Measurements from ENCODE around the gene GART.

DNA sequence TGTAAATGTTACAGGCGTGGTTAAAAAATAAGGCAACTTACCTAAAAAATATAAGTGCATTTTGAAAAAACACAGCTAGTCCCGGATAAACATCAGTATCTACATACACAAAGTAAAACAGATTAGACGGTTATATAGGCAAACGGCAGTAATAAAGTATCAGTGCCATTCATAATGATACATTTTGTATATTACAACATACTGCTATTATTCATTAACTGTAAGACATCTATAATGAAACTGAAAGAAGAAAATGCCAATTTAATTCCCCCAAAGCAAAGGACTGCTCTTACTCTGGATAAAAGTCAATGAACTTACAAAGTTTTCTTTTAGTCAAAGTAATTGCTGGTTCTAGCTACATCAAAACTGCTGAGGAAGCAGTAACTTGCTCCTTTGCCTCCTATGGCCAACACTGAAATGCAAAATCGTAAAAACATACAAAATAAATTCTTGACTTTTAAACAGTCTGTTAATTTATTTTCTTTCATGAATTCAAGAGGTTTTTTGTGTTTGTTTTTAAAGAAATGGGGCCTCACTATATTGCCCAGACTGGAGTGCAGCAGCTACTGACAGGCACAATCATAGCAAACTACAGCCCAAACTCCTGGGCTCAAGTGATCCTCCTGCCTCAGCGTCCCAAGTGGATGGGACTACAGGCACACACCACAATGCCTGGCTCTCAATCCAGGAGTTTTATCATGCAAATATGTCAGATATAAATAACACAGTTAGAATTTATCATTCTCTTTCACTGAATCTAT lies 86.1 kb downstream of the GART start:
- TF ChIP-seq, protein P1, sequence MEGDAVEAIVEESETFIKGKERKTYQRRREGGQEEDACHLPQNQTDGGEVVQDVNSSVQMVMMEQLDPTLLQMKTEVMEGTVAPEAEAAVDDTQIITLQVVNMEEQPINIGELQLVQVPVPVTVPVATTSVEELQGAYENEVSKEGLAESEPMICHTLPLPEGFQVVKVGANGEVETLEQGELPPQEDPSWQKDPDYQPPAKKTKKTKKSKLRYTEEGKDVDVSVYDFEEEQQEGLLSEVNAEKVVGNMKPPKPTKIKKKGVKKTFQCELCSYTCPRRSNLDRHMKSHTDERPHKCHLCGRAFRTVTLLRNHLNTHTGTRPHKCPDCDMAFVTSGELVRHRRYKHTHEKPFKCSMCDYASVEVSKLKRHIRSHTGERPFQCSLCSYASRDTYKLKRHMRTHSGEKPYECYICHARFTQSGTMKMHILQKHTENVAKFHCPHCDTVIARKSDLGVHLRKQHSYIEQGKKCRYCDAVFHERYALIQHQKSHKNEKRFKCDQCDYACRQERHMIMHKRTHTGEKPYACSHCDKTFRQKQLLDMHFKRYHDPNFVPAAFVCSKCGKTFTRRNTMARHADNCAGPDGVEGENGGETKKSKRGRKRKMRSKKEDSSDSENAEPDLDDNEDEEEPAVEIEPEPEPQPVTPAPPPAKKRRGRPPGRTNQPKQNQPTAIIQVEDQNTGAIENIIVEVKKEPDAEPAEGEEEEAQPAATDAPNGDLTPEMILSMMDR (IDR thresholded peaks at IDR 0.05; ENCODE audit: low read length), result no peak
- no peak for TF ChIP-seq EZH2 (IDR thresholded peaks at IDR 0.05; ENCODE audit: borderline replicate concordance, low read length)
